AG04450 (cell line): ENCODE data around the gene GMCL2. TPM values are rescaled to one million over a fixed set of nuclear protein-coding genes. Genes with fewer than 3 reads are reported as not detected.
A peak's percentile ranks its signal among the peaks of the same experiment; 100 is the strongest.

Experiments
- CTCF ChIA-PET: fragments of 300-600, 350-600 bp; formaldehyde crosslinking; extraction: SDS; loops from one replicate; lab custom pipeline; 2022; ENCODE audit warnings: antibody characterized with exemption, inconsistent platforms; lab: Charles Lee
- POLR2A ChIA-PET: fragments of 350-600 bp; formaldehyde crosslinking; extraction: SDS; loops from one replicate; lab custom pipeline; 2021; ENCODE audit warnings: antibody characterized with exemption, inconsistent platforms; lab: Yijun Ruan, JAX
- DNase-seq: peaks from one replicate; pipeline ENCODE4 v3.0.0-alpha.2; 2011; ENCODE audit warnings: low read depth, low spot score
- H3K27ac ChIP-seq: one replicate; pipeline ENCODE4 v1.5.1; 2012; ENCODE audit warnings: low read depth, low read length, control low read depth
- H3K27me3 ChIP-seq: one replicate; pipeline ENCODE4 v1.6.0; 2012; ENCODE audit warnings: low read length; ENCODE audit not compliant: control insufficient read depth, insufficient read depth
- H3K4me3 ChIP-seq: 2 replicates; pipeline ENCODE4 v1.5.1; 2011; ENCODE audit warnings: mild to moderate bottlenecking, low read depth, low read length, control low read depth
- H3K9me3 ChIP-seq: 2 replicates; pipeline ENCODE4 v1.5.1; 2012; ENCODE audit warnings: low read length; ENCODE audit not compliant: control insufficient read depth, insufficient read depth
- CTCF ChIP-seq: IDR thresholded peaks from 2 replicates; pipeline ENCODE4 v1.5.1; 2011; ENCODE audit warnings: low read depth, low read length, control low read depth, inconsistent platforms
- polyA plus RNA-seq: library from polyadenylated mRNA; depleted of rRNA; stranded (reverse); fragments of >200 nt; gene quantifications from 2 replicates; pipeline ENCODE4 v1.2.3, GENCODE V29; 2011

Gene GMCL2
- polyA plus RNA-seq, 1 experiment, result not detected

DNA sequence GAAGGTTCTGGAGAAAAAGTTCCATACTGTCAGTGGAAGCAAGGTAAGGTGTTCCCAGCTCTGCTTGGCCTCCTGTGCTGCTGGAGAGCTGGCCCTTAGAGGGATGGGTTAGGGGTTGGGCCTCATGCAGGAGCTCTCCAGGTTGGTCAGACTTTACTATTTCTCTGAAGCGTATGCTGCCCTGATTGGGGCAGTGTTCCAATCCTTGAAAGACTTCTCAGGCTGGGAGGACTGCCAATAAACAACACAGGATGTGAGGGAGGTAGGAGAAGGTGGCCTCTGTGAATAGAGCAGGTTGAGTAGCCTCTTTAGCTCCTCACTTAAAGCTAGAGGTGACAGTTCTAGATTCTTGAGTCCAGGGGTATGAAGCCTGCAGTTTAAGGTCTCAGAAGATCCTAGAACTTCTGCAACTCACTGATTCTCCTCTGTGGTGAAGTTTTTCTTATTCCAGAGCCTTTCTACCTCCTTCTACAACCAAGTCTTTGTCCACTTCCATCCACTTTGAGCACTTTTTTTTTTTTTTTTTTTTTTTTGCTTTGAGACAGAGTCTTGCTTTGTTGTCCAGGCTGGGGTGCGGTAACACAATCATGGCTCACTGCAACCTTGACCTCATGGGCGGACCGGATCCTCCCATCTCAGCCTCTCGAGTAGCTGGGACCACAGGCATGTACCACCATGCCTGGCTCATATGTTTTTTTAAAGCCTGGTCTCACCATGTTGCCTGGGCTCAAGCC lies 20.2 kb upstream of the GMCL2 start:
- Histone ChIP-seq H3K4me3 (peak overlapping the region; percentile 75), H3K27ac (no peak overlapping the region)
- POLR2A ChIA-PET, result no interaction called here

DNA sequence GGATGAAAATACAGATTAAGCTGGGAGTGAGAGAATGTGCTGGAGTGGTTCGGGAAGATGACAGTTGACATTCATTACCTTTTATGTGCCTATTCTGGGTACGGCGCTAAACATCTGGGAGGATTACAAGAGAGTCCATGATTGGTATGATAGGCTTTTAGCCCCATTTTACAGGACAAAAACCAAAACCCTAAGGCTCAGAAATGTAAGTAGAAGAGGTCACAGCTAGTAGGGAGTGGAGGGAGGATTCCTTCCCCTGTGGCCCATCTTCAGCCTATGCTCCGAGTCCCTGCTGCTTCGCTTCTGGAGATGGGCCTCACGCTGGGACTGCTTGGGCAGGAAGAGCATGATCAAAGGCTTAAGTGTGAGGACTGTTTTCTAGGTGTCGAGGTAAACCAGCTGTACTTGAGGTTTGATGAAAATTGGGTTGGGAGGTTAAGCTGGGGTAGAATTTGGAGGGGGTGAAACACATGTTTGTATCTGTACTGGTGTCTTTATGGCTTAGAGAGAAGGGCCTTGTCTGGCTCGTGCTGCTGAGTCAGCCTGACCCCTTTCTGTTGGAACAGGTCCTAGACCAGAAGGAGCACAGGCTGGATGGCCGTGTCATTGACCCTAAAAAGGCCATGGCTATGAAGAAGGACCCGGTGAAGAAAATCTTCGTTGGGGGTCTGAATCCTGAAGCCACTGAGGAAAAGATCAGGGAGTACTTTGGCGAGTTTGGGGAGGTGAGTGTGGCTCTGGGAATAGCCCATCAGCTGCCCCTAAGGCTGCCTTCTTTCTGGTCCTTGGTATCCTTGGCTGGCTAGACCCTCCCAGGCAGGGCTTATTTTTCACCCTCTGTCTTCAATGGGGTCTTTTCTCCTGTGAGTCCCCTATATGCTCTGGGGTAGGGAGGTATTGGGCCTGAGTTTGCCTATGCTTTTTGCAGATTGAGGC lies 19.3 kb upstream of the GMCL2 start:
- Histone ChIP-seq H3K27ac (peak overlapping the region; percentile 52), H3K4me3 (peak overlapping the region; percentile 75), H3K27me3 (no peaks in the 10 kb centered on the region), H3K9me3 (no peaks in the 10 kb centered on the region; the same call in 1 of the 2 replicates)
- POLR2A ChIA-PET, result no interaction called here
- no peak for DNase-seq
- TF ChIP-seq CTCF, result no peak
- CTCF ChIA-PET, result interaction anchor here (0.6 to 1.5 kb wide), 5 partner anchors 10 to 599 kb away, joined by 3 read pairs; no protein-coding TSS in a partner anchor

More for the DNA sequence above, 20.2 kb upstream of the GMCL2 start:
- CTCF ChIA-PET, result interaction anchor here (0.5 to 1.3 kb wide), 3 partner anchors 11 to 390 kb away, joined by 3 read pairs; no protein-coding TSS in a partner anchor
- H3K27me3 ChIP-seq, result no peaks in the 10 kb centered on the region
- DNase-seq, result no peak
- H3K9me3 ChIP-seq, result no peaks in the 10 kb centered on the region; the same call in 1 of the 2 replicates
- no peak for TF ChIP-seq CTCF

- Histone ChIP-seq H3K4me3 (peak overlapping the region; percentile 75), H3K27ac (no peak overlapping the region), H3K27me3 (no peaks in the 10 kb centered on the region), H3K9me3 (no peaks in the 10 kb centered on the region; the same call in 1 of the 2 replicates)
- POLR2A ChIA-PET, result no interaction called here
- CTCF ChIA-PET, result interaction anchor here (0.6 to 2.1 kb wide), 4 partner anchors 26 to 599 kb away, joined by 3 to 4 read pairs (median 3); no protein-coding TSS in a partner anchor
- no peak for DNase-seq
- TF ChIP-seq CTCF, result no peak
Measured at GRCh38 chr5:178205749-178206047, 18.5 kb upstream of the GMCL2 start.

GRCh38 chr5:178204935-178205748 lies 18.0 kb upstream of the GMCL2 start:
- DNase-seq, result no peak
- no peaks in the 10 kb centered on the region for H3K27me3 ChIP-seq
- H3K4me3 ChIP-seq, result peak overlapping the region; percentile 75
- TF ChIP-seq CTCF, result no peak
- POLR2A ChIA-PET, result interaction anchor here (0.6 to 1.5 kb wide), 22 partner anchors 9 to 1668 kb away, joined by 3 to 20 read pairs (median 4); partner anchors contain the start of genes HNRNPH1, NHP2, PHYKPL and RNF44
- CTCF ChIA-PET, result interaction anchor here (0.6 to 2.1 kb wide), 4 partner anchors 26 to 598 kb away, joined by 3 to 4 read pairs (median 3); no protein-coding TSS in a partner anchor
- H3K9me3 ChIP-seq, result no peaks in the 10 kb centered on the region; the same call in 1 of the 2 replicates
- H3K27ac ChIP-seq, result no peak overlapping the region
